Stimulated activated CD4-positive, alpha-beta T cell treated with anti-CD3 and anti-CD28 coated beads, Interleukin-15, amount 100 ng/mL, for 1 hour (primary cell): ENCODE results near the gene LIMS2.

Experiments used
- DNase-seq, 2 donors: peaks; one replicate each; pipeline ENCODE4 v3.0.0-alpha.2; 2020; ENCODE audit warnings: low read depth in 1 of 2, low spot score in 1 of 2

Gene LIMS2

DNA sequence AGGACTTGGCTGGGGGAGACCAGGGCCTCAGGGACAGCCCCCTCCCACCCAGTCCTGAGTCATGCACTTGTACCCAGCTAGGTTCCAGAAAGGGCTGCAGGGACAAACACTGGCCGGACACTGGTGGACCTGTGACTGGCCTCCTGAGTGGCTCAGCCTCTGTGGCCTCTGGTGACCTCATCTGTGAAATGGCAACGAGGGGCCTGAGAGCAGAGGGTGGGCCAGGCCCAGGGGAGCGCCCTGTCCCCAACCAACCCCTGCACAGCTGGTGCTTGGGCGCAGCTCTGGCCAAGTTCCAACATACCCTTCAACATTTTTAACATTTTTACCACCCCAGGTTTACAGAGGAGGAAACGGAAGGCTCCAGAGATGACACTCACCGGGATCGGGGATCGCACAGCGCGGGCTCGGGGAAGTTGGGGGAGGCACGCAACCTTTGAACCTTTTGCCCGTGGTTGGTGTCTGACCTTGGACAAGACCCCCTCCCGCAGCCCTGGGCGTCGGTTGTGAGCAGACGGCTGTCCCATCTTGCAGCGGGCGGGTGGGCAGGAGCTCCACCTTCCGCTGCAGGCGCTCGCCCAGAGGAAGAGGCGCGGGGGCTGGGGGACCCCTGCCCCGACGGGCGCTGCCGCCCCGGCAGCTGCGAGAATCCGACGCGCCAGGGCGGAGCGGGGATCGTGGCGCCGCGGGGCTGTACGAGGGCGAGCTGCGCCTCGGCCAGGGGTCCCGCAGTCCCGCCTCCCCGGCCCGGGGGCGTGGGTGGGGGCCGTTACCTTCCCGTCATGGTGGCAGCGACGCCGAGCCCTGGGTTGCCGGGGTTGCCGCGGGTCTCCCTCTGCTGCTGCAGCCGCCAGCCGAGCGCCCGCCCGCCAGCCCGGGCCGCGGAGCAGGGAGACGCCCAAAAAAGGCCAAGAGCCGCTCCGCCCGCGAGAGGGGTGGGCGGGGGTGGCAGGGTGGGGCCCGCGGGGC is 805 bp downstream of the LIMS2 start:
- peak in 1 of 2 donors; percentile 17 for DNase-seq

DNA sequence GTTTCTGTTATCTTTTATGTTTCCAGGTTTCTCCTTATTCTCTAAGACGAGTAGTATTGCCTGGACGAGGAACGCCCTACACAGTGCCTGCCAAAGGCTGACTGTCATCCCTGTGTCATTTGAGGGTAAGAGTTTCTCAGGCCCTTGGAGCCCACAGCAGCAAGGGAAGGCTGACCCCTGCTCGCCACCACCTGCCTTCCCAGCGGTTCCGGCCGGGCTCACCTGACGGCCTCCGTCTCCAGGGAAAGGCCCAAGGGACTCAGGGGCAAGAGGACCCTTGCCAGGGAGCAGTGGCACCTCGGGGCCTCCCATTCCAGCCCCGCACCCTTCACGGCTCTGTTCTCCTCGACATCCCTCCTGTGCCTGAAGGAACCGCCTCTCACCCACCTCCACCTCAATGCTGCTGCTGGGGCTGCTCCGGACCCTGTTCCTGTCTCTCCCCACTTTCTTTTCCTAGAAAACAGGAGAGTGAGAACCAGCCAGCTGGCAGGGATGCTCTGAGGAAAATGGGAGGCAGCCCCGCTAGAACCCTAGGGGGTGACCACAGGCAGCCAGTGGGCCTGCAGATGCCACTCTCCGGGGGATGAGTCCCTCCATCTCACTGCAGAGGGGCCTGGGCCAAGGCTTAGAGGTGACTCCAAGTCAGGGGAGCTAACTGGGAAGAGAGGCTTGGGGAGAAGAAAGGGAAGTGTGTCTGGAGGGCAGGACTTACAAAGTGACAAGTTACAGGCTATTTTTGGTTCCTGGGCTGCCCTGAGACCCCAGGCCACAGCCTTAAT is 1.9 kb downstream of the LIMS2 start:
- no peak for DNase-seq

- DNase-seq: no peak
Measured at GRCh38 chr2:127672341-127673224, 2.7 kb downstream of the LIMS2 start.

- no peak for DNase-seq
Measured at GRCh38 chr2:127671557-127672302, 3.6 kb downstream of the LIMS2 start.

DNA sequence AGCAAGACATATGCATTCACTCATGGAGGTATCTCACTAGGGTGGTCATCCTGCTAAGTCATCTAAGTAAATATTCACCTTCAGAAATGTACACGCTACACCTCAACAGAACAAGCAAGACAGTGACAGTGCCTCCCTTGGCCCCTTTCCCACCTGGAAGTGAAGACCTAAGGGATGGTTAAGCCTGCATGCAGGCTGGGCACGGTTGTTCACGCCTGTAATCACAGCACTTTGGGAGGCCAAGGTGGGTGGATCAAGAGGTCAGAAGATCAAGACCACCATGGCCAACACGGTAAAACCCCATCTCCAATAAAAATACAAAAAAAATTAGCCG is 4.4 kb downstream of the LIMS2 start:
- DNase-seq: no peak

- DNase-seq: no peak
Measured at GRCh38 chr2:127670055-127670956, 5.0 kb downstream of the LIMS2 start.

- no peak for DNase-seq
Measured at GRCh38 chr2:127669056-127669455, 6.3 kb downstream of the LIMS2 start.

DNA sequence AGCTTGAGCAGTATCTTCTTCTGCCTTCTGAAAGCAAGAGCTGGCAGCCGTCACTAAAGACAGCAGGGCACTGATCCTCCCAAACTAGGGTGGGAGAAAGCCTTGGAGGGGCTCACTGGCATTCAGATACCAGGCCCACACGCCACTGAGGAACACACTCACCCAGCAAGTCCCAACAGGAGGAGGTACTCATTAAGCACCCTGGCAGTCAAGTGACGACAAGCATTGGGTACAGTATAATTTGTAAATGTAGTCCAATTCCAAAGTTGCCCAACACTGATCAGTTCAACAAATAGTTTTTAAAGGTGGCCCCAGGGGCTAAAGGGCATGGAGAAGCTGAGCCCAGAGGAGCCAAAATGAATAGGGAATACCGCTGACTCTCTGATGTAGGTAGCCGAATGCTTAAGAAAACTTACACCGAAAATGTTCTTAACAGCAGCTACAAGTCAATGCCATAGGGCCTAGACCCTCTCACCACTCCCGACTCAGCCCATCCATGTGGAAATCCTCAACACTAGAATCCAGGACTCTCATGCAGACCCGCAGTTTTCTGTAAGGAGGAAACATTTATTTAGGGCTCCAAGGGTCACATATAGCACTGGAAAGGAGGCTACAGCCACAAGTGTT is 9.9 kb downstream of the LIMS2 start:
- DNase-seq: no peak

DNA sequence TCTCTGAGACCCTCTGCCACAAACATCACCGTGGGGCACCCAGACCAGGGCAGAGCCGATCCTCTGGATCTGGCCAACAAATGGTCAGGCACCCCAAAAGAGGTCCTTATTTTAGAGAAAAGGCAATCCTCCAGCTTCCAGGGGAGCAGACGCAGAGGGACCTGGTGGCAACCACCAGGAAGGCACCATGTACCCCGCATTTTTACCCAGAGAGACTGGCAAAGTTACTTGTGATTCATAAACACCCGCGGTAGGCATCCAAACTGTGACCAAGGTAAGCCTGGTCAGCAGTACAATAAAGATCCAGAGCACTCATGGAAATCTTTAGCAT is 10.5 kb downstream of the LIMS2 start:
- no peak for DNase-seq

DNA sequence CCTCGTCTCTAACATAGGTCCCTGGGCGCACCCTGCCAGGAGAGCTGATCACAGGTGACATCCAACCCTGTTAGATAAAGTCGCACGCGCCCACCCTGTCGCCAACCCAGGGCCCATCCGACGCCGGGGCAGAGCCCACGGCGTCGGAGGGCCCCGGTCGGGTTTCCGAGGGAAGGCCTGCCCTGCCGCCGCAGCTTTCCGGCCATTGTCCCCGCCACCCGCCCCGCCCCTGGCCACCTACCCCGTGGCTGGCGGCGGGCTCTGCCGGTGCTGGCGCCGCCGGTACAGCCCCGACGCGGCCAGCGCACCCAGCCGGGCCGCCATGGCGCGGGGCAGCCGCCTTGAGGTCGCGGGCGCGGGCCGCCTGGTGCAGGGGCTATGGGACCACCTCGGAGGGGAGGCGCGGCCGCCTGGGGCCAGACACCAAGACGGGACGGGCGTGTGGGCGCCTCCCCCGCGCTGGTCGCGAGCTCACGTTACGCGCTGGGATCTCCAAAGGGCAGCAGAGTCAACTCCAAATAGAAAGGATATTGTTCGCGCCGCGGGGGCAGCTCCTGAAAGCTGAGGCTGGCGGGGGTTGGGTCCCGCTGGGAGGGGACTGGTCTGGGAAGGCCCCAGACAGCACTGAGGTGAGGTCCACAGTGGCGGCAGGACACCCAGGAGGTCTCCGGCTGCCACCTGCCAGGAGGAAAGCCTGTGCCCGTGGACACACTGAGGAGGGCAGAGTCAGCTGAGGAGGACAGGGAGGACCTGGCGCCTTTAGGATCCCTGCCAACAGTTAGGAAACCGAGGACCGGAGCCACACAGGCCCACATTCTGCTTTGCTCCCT is 11.1 kb downstream of the LIMS2 start:
- no peak for DNase-seq

GRCh38 chr2:127663566-127664064 is 11.7 kb downstream of the LIMS2 start:
- DNase-seq: no peak

GRCh38 chr2:127662937-127663565 is 12.3 kb downstream of the LIMS2 start:
- DNase-seq: no peak

DNA sequence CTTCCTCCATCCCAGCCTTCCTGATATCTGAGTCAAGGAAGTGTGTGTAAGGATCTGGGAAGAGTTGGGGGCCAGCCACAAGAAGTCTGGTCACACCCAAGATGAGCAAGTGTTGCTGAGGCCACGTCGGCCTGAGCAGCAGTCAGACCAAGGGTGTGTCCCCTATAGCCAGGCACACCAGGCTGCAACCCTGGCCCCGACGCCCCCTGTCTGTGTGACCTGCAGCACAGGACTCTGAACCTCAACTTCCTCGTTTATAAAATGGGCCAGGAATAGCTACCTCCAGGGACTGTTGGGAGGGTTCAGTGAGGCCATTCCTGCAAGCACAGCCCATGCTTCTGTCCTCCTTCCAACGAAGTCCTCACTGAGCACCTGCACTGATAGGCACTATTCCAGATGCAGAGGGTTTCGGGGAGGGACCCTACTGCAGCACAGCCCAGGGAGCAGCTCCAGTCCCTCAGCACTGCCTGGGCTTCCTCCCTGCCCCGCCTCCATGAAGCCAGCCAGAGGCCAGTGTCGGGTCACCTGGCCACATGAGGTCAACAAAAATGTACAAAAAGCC is 13.3 kb downstream of the LIMS2 start:
- DNase-seq: no peak

- DNase-seq: no peak
Measured at GRCh38 chr2:127661072-127661649, 14.2 kb downstream of the LIMS2 start.

DNA sequence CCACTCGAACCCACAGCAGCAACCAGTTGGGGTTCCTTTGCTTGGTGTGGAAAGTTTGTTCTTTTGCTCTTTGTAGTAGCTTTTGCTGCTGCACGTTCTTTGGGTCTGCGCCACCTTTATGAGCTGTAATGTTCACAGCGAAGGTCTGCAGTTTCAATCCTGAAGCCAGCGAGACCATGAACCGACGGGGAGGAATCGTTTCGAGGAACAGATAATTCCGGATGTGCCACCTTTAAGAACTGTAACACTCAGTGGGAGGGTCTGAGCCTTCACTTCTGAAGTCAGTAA is 15.1 kb downstream of the LIMS2 start:
- no peak for DNase-seq

GRCh38 chr2:127659408-127660290 is 15.7 kb downstream of the LIMS2 start:
- no peak for DNase-seq
